K562 (cell line): Measurements from ENCODE around the gene MAP4. TPM values are rescaled to one million over a fixed set of nuclear protein-coding genes. Genes with fewer than 3 reads are reported as not detected.

Source experiments
- ATAC-seq: fragments of 200-7000 bp; cut with Tn5 transposase; 3 replicates; pipeline ENCODE4 v1.9.1; 2020; ENCODE audit warnings: moderate library complexity
- BruUV-seq: library from RNA; stranded (reverse); fragments of 400-500 nt; replicated peaks from 2 replicates; lab custom pipeline; 2021; lab: Mats Ljungman, UMichigan
- CTCF ChIA-PET: fragments of 300-600 bp; formaldehyde crosslinking; extraction: SDS; loops from one replicate; lab custom pipeline; 2021; ENCODE audit warnings: low intra/inter-chr PET ratio; lab: Yijun Ruan, JAX
- POLR2A ChIA-PET: fragments of 300-600, 350-650 bp; sonication (Branson Sonifier 250); formaldehyde crosslinking; extraction: SDS; loops from one replicate; lab custom pipeline; 2021; ENCODE audit warnings: antibody characterized with exemption, inconsistent platforms; lab: Yijun Ruan, JAX
- DNase-seq, 4 experiments: peaks; one replicate each; pipeline versions ENCODE4 v3.0.0 to v3.0.0-alpha.2; 2011 to 2018; ENCODE audit warnings: low spot score in 3 of 4, mixed read lengths in 3 of 4; ENCODE audit errors: extremely low read depth in 1 of 4
- FAIRE-seq: peaks from 2 replicates; lab custom pipeline; 2011; peaks lifted over from hg19 to GRCh38; lab: Jason Lieb, UNC
- H2AFZ ChIP-seq: 2 replicates; pipeline ENCODE4 v1.6.0; 2011; ENCODE audit warnings: low read depth, low read length, control low read depth, inconsistent platforms
- H3K27ac ChIP-seq: fragments of 200-600 bp; 3 replicates; pipeline ENCODE4 v1.8.0; 2011; ENCODE audit warnings: low read depth, mild to moderate bottlenecking, control low read depth, inconsistent platforms, low read length, moderate library complexity, mixed read lengths; ENCODE audit errors: extremely low read depth
- H3K27me3 ChIP-seq, 2 experiments: fragments of 300-600 bp in 1 of 2; 2 replicates in 1 of 2; 3 replicates in 1 of 2; pipeline versions ENCODE4 v1.6.0 to v1.8.0; 2011; ENCODE audit warnings: inconsistent platforms in 2 of 2, low read length in 2 of 2, mild to moderate bottlenecking in 1 of 2, mixed read lengths in 1 of 2, moderate library complexity in 1 of 2; ENCODE audit not compliant: control insufficient read depth in 2 of 2, insufficient read depth in 2 of 2
- H3K36me3 ChIP-seq: fragments of 300-600 bp; 3 replicates; pipeline ENCODE4 v1.8.0; 2011; ENCODE audit warnings: mild to moderate bottlenecking, low read length, inconsistent platforms; ENCODE audit not compliant: control insufficient read depth, insufficient read depth
- H3K4me1 ChIP-seq, 2 experiments: fragments of 200-600 bp in 1 of 2; replicated peaks in 1 of 2; 2 replicates in 1 of 2; 3 replicates in 1 of 2; pipeline versions ENCODE4 v1.5.1 to v1.8.0; 2011; ENCODE audit warnings: inconsistent platforms in 2 of 2, low read length in 2 of 2, mild to moderate bottlenecking in 1 of 2, mixed read lengths in 1 of 2, moderate library complexity in 1 of 2; ENCODE audit not compliant: control insufficient read depth in 2 of 2, insufficient read depth in 2 of 2
- H3K4me2 ChIP-seq: 2 replicates; pipeline ENCODE4 v1.6.1; 2011; ENCODE audit warnings: low read length, control low read depth, inconsistent platforms, mixed read lengths; ENCODE audit not compliant: insufficient read depth
- H3K4me3 ChIP-seq: fragments of 200-600 bp; sonication (generic), shearing (Covaris generic); 2 replicates; pipeline ENCODE4 v1.5.1; 2016; ENCODE audit warnings: control low read depth, inconsistent platforms
- H3K79me2 ChIP-seq: fragments of 200-600 bp; 3 replicates; pipeline ENCODE4 v1.8.0; 2011; ENCODE audit warnings: low read length, inconsistent platforms; ENCODE audit not compliant: control insufficient read depth, insufficient read depth
- H3K9ac ChIP-seq, 2 experiments: 2 replicates each; pipeline versions ENCODE4 v1.6.0 to v1.6.1; 2011; ENCODE audit warnings: low read depth in 2 of 2, low read length in 2 of 2, control low read depth in 1 of 2, inconsistent platforms in 1 of 2, mild to moderate bottlenecking in 1 of 2, mixed read lengths in 1 of 2; ENCODE audit not compliant: insufficient read depth in 1 of 2
- H3K9me1 ChIP-seq: one replicate; pipeline ENCODE4 v1.6.0; 2011; ENCODE audit warnings: inconsistent platforms, mild to moderate bottlenecking, low read length, moderate library complexity; ENCODE audit not compliant: control insufficient read depth, insufficient read depth
- H3K9me3 ChIP-seq: replicated peaks from 2 replicates; pipeline ENCODE4 v1.5.1; 2011; ENCODE audit warnings: low read depth, low read length, inconsistent platforms; ENCODE audit not compliant: control insufficient read depth, insufficient read depth
- H4K20me1 ChIP-seq: replicated peaks from 2 replicates; pipeline ENCODE4 v1.6.1; 2011; ENCODE audit warnings: low read length, inconsistent platforms, mixed read lengths; ENCODE audit not compliant: control insufficient read depth, insufficient read depth
- CBX5 ChIP-seq: IDR thresholded peaks from 2 replicates; pipeline ENCODE4 v1.6.1; 2014; ENCODE audit warnings: low read depth, borderline replicate concordance
- CTCF ChIP-seq, 3 experiments: IDR thresholded peaks in 2 of 3; conservative IDR thresholded peaks in 1 of 3; 2 replicates each; pipeline ENCODE4 v1.5.1; 2011 to 2012; ENCODE audit warnings: low read length in 3 of 3, mild to moderate bottlenecking in 3 of 3, control low read depth in 2 of 3, improper control_type of control experiment in 1 of 3, inconsistent platforms in 1 of 3, low read depth in 1 of 3, mixed read lengths in 1 of 3, moderate library complexity in 1 of 3; ENCODE audit not compliant: insufficient read depth in 2 of 3
- EP400 ChIP-seq: fragments of 450-650 bp; IDR thresholded peaks from 2 replicates; pipeline ENCODE4 v1.6.1; 2017; ENCODE audit warnings: antibody characterized with exemption, mild to moderate bottlenecking, moderate library complexity
- HEY1 ChIP-seq: fragments of 250-450 bp; sonication (Bioruptor Pico); IDR thresholded peaks from 2 replicates; pipeline ENCODE4 v1.5.0; 2020; ENCODE audit warnings: mild to moderate bottlenecking, moderate library complexity, borderline replicate concordance
- KDM2B ChIP-seq: fragments of 250-450 bp; sonication (Bioruptor Pico); IDR thresholded peaks from 2 replicates; pipeline ENCODE4 v1.8.0; 2021; ENCODE audit warnings: mild to moderate bottlenecking, moderate library complexity
- MTA1 ChIP-seq: fragments of 450-650 bp; IDR thresholded peaks from 2 replicates; pipeline ENCODE4 v1.6.1; 2017; ENCODE audit warnings: borderline replicate concordance
- PML ChIP-seq: IDR thresholded peaks from 2 replicates; pipeline ENCODE4 v1.6.1; 2012; ENCODE audit warnings: low read length, inconsistent platforms
- POLR2A ChIP-seq: fragments of 450-650 bp; conservative IDR thresholded peaks from 2 replicates; pipeline ENCODE4 v1.6.1; 2016
- POLR3A ChIP-seq: IDR thresholded peaks from 2 replicates; pipeline ENCODE4 v1.6.1; 2011; ENCODE audit warnings: borderline replicate concordance, mild to moderate bottlenecking, moderate library complexity; ENCODE audit not compliant: insufficient read length, insufficient read depth; ENCODE audit errors: extremely low read depth
- PRPF4 ChIP-seq: fragments of 200-400 bp; formaldehyde crosslinking; IDR thresholded peaks from one replicate; pipeline ENCODE4 v1.6.1; 2017; ENCODE audit warnings: low read length, low read depth, mild to moderate bottlenecking; ENCODE audit not compliant: insufficient read depth, poor library complexity, severe bottlenecking
- RAD21 ChIP-seq, 2 experiments: fragments of 250-450 bp in 1 of 2; fragments of 450-650 bp in 1 of 2; sonication (Bioruptor Pico) in 1 of 2; formaldehyde crosslinking in 1 of 2; IDR thresholded peaks in 1 of 2; conservative IDR thresholded peaks in 1 of 2; 2 replicates each; pipeline versions ENCODE4 v1.4.0 to v1.8.0; 2020 to 2022; ENCODE audit warnings: mild to moderate bottlenecking in 2 of 2, moderate library complexity in 1 of 2
- TAF9B ChIP-seq: fragments of 450-650 bp; IDR thresholded peaks from 2 replicates; pipeline ENCODE4 v1.6.1; 2018; ENCODE audit warnings: mild to moderate bottlenecking; ENCODE audit not compliant: partially characterized antibody
- VEZF1 ChIP-seq: fragments of 200-800 bp; sonication (Bioruptor generic); IDR thresholded peaks from 2 replicates; pipeline ENCODE4 v1.6.1; 2017; ENCODE audit warnings: missing genetic modification characterization, missing compliant biosample characterization
- XRCC4 ChIP-seq: IDR thresholded peaks from one replicate; pipeline ENCODE4 v1.6.1; 2011; ENCODE audit not compliant: insufficient read depth, insufficient read length; ENCODE audit errors: extremely low read depth
- ZC3H11A ChIP-seq: IDR thresholded peaks from 2 replicates; pipeline ENCODE4 v1.6.1; 2012; ENCODE audit warnings: low read depth, low read length, improper control_type of control experiment
- WGBS: fragments of 100-300 bp; shearing (Covaris generic); methylation state at CpG from one replicate; pipeline ENCODE4 v1.1.6; 2016; ENCODE audit warnings: low coverage, mixed read lengths; ENCODE audit not compliant: insufficient coverage; ENCODE audit errors: missing lambda C conversion rate; 5-methylcytosine and 5-hydroxymethylcytosine counted together
- in situ Hi-C: fragments of 300-500 bp; cut with MboI; formaldehyde crosslinking; loops from 4 replicates; pipeline ENCODE4 v1.15.0; 2018; ENCODE audit warnings: inconsistent platforms, mixed read lengths
- intact Hi-C: fragments of 100-400 bp; cut with micrococcal nuclease; formaldehyde crosslinking; loops from 2 replicates; pipeline ENCODE4 v1.14.2; 2022
- polyA plus RNA-seq, 8 experiments: library from polyadenylated mRNA; depleted of rRNA in 4 of 8; stranded (reverse) in 5 of 8; unstranded in 3 of 8; fragments of >200 nt; fragmentation: Nextera tagmentation in 2 of 8; fragmentation: Illumina TruSeq in 1 of 8; extraction: Ambion mirVana in 2 of 8; extraction: Trizol in 1 of 8; gene quantifications; 2 replicates each; pipeline versions ENCODE4 v1.2.1 to v1.2.3, GENCODE V29; 2011 to 2014; ENCODE audit warnings: inconsistent platforms in 1 of 8, missing spikeins in 1 of 8
- total RNA-seq, 7 experiments: library from RNA; depleted of rRNA in 6 of 7; stranded (reverse); fragments of >200 nt in 6 of 7; fragmentation: Illumina TruSeq in 2 of 7; extraction: Trizol in 2 of 7; gene quantifications; 2 replicates each; pipeline versions ENCODE4 v1.2.1 to v1.2.3, GENCODE V29; 2011 to 2021; ENCODE audit warnings: low replicate concordance in 1 of 7
- TF ChIP-seq, protein P1 (sequence below): fragments of 450-650 bp; IDR thresholded peaks from one replicate; pipeline ENCODE4 v1.6.1; 2018; ENCODE audit warnings: mild to moderate bottlenecking, moderate library complexity; ENCODE audit not compliant: partially characterized antibody

The MAP4 gene
- total and polyA plus RNA-seq, 9 of the 15 experiments (the other 6 are each of a cell fraction or from before 2014, with no cell fraction given): 13.3 to 141 (median 36.8) TPM

DNA sequence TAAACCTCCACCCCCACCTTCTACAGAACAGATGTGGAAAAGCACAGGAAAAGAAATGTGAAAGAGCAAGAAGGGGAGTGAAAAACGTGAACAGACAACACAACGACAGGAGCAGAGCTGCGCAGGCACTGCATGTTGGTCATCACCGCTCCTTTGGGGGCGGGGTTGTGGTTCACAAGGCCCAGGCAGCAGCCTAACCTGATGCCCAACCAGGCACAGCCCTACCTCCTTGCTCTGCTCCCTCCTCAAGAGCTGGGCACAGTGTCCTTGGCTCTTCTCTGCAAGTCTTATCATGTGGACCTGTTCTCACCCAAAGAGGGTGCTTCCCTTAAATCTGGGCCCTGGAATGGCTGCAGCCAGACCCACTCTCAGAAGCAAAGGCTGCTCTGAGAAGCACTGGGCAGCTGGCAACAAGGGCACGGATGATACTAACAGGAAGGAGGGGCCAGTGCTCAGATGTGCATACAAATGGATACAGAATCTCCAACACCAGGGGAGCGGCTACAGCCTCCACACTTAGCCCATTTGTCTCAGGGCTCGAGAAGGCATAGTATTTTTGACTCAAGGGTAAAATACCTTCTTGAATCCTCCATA is 148.7 kb downstream of the MAP4 start (continued):
- TF ChIP-seq VEZF1 (CRISPR knock-in tag) (no peak), PML (no peak), KDM2B (CRISPR knock-in tag) (no peak), POLR3A (no peak)
- TF ChIP-seq, all 486 proteins: peak for 0

DNA sequence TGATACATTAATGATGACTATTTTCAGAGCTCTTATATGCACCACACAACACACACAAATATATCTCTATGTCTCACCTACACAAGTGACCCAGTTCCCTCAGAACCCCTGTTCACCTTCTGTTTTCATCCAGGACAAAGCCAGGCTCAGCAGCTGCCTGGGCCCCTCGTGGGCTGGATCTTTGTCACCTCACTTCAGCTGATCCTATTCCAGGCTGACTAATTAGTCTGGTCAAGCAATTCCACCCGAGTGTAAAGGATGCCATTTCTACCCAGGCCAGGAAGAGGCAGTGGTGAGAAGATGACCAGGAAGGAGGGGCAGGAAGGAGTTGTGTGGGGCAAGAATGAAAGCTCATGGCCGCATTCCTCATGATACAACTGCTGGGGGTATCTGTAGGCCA is 151.0 kb downstream of the MAP4 start:
- Histone ChIP-seq H3K36me3 (peaks cover 60% of the 10 kb centered on the region), H3K4me1 (peaks cover 0 to under 1% of the 10 kb centered on the region in 2 experiments; a peak in 2 of 5 replicates), H3K4me3 (no peak overlapping the region), H3K9me3 (no peaks in the 10 kb centered on the region), H3K27me3 (no peaks in the 10 kb centered on the region), H3K79me2 (no peaks in the 10 kb centered on the region), H3K4me2 (no peak overlapping the region), H2AFZ (no peak overlapping the region), H4K20me1 (no peaks in the 10 kb centered on the region), H3K9me1 (no peaks in the 10 kb centered on the region), H3K27ac (no peak overlapping the region), H3K9ac (no peak overlapping the region)
- FAIRE-seq (no peak), DNase-seq (no peak), ATAC-seq (peak; percentile 71)
- POLR2A ChIA-PET: interaction anchor here (1.4 kb wide), 1 partner anchor 9 kb away, joined by 3 read pairs; no protein-coding TSS in a partner anchor
- CTCF ChIA-PET: no interaction called here
- in situ Hi-C loops (loop anchor here (10.0 kb wide), 1 partner anchor 290 kb away; no protein-coding TSS in a partner anchor), intact Hi-C loops (no loop called here)
- WGBS: 57% methylated on average over 3 of the region's 3 CpGs
- BruUV-seq: no TSS peak
- no peak for TF ChIP-seq CBX5
- no peak for TF ChIP-seq HEY1 (CRISPR knock-in tag)
- no peak for TF ChIP-seq ZC3H11A
- no peak for TF ChIP-seq POLR2A
- TF ChIP-seq RAD21 (CRISPR knock-in tag; conservative IDR thresholded peaks at IDR 0.05 in 1 of 2, IDR thresholded peaks at IDR 0.05 in 1 of 2): 0 out of 4 replicates have a peak, but pooled peaks of 1 of the 2 experiments have one; percentile 16
- TF ChIP-seq EP400: no peak
- TF ChIP-seq, protein P1, sequence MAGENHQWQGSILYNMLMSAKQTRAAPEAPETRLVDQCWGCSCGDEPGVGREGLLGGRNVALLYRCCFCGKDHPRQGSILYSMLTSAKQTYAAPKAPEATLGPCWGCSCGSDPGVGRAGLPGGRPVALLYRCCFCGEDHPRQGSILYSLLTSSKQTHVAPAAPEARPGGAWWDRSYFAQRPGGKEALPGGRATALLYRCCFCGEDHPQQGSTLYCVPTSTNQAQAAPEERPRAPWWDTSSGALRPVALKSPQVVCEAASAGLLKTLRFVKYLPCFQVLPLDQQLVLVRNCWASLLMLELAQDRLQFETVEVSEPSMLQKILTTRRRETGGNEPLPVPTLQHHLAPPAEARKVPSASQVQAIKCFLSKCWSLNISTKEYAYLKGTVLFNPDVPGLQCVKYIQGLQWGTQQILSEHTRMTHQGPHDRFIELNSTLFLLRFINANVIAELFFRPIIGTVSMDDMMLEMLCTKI: no peak
- no peak for TF ChIP-seq PRPF4
- no peak for TF ChIP-seq TAF9B
- TF ChIP-seq CTCF (IDR thresholded peaks at IDR 0.05 in 2 of 3, conservative IDR thresholded peaks at IDR 0.05 in 1 of 3; ENCODE audit: insufficient read depth in 2 of 3, low read depth in 1 of 3, low read length in 3 of 3): peak in 1 of 3 experiments; percentile 34; a peak in 2 of 6 replicates
- no peak for TF ChIP-seq XRCC4
- no peak for TF ChIP-seq MTA1
